ENCODE measurements around the gene DDX3X.
"Not testable (repeated sequence)": the region's sequence is repeated elsewhere in the genome, so short reads cannot be mapped to it uniquely, and the experiment has no call there.

Gene DDX3X

DNA sequence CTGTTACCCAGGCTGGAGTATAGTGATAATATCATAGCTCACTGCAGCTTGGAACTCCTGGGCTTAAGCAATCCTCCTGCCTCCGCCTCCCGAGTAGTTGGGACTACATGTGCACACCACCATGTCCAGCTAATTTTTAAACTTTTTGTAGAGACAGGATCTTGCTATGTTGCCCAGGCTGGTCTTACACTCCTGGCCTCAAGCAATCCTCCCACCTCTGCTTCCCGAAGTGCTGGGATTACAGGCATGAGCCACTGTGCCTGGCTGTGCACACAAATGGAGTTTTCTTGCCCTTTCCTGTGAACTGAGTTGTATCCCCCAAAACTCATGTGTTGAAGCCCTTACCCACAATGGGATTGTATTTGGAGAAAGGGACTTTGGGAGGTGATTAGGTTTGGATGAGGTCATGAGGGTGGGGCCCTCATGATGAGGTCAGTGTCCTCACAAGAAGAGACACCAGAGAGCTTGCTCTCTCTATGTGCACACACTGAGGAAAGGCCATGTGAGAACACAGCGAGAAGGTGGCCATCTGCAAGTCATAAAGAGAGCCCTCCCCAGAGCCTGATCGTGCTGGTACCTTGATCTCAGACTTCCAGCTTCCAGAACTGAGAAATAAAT lies 40.1 kb downstream of the DDX3X start:
- DNase-seq (ENCODE audit: low spot score) = no peak

DNA sequence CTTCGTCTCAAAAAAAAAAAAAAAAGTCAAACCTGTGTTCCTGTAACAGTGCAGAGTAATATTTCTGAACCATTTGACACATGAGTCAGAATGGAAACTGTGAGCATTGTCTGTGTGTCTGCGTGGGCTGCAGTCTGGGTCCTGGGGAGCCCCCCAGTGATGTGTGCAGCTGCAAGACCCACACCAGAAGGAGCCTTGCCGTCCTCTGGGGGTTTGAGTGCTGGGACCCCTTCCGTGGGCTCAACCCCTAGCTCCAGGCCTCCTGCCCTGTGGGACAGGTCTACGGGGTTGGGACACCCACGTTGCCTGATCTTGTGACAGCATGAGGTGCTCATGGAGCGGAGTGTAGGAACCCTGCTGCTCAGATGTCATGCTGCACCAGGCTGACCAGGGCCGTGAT lies 43.7 kb downstream of the DDX3X start:
- DNase-seq (ENCODE audit: low spot score) = no peak

DNA sequence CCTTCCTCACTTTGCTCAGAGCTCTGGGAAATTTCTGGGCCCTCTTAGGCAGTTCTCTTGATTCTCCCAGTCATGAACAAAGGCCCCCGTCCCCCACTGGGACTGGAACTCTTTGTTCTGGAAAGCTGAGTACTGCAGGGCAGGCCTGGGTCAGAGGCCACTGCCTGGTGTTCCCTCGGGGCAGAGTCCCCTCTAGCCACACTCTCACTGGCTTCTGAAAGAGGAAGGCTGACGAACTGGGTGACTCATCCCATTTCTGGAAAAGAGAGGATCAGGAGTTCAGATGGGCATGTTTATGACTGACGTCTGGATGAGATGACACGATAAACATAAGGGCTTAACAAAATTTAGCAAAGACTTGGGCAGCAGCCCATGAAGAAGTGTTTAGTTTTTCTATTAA lies 47.7 kb downstream of the DDX3X start:
- peak; percentile 59 for DNase-seq (ENCODE audit: low spot score)

DNA sequence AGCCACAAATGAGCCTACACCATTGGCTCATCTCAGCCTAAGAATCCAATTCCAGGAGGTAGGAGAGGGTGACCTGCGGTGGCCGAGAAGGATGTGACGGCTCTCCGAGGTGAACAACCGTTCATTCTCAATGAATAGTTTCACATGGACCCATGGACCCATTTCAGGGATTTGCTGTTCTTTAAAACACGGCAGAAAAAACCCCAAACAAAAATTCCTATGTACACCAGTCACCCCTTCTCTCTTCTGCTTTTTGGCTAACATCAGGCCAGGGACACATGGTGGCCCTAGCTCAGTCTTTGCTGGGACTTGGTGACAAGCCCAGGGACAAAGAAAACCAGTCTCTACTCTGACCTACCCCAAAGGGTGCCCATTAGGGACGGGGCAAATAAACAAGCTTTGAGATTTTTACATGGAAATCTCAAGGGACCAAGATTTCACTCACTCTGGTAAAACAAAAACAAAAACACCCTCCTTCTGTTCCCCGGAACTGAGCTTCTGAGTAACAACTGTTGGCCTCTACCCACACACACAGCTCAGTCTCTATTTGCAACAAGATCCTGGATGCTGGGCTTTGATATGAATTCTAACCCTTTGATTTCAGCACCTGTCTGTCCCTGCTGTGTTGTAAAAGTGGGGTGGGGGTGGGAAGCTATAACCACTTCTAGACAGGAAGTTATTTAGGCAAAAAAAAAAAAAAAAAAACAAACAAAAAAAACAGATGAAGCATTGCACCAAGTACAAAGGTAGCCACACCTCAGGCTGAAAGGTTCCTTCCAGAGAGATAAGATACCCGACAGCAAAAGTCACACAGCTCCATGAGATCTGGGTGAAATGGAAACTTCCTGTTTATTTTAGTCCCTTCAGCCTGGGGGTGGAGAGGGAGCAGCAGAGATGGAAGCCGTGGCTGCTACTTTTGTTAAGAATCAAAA lies 49.0 kb downstream of the DDX3X start:
- no peak for DNase-seq (ENCODE audit: low spot score)

DNA sequence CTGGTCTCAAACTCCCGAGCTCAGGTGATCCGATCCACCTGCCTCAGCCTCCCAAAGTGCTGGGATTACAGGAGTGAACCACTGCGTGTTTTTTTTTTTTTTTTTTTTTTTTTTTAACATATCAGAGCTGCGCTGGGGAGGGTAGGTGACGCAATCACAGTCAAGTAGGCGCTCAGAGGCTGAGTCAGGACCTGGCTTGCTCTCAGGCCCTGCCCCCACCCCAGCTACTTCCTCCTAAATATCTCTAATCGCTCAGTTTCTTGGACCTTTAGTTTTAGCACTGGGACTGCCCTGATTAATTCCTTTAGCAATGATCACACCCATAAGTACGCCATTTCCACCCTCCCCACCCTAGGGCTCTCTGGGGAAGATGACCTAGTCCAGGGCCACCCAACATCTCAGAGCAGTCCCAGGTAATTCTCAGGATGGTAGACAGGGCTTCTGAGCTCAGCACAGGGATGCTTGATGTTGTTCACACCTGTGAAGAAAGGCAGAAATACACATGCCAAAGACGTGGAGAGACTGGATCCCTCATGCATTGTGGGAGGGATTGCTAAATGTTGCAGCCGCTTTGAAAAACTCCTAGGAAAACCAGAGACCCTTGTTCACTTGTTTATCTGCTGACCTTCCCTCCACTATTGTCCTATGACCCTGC lies 50.2 kb downstream of the DDX3X start:
- no peak for DNase-seq (ENCODE audit: low spot score)

- DNase-seq (ENCODE audit: low spot score) = no peak
Observed at GRCh38 chrX:41386222-41386990, 52.4 kb downstream of the DDX3X start.

- no peak for DNase-seq (ENCODE audit: low spot score)
Observed at GRCh38 chrX:41388543-41388942, 54.6 kb downstream of the DDX3X start.

- DNase-seq (ENCODE audit: low spot score) = no peak
Observed at GRCh38 chrX:41389311-41389888, 55.4 kb downstream of the DDX3X start.

GRCh38 chrX:41390576-41390975 lies 56.6 kb downstream of the DDX3X start:
- DNase-seq (ENCODE audit: low spot score) = not testable (repeated sequence)

DNA sequence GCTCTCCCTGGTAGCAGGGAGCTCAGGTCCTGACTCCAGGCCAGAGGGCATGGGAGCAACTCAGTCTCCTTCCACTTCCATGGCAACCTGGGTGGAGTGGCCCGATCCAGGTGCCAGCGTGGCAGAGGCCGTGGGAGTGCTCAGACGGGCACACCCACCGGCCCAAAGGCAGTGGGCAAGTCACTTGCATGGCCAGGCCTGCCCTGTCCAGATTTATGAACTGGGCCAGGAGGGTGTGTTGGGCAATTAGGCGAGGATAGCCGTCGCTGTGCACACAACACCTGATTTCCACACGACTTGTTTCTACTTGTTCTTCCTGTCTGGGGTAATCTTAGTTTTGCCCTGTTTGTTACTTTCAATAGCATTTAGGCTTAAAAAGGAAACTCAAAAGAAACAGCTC lies 57.6 kb downstream of the DDX3X start:
- no peak for DNase-seq (ENCODE audit: low spot score)

DNA sequence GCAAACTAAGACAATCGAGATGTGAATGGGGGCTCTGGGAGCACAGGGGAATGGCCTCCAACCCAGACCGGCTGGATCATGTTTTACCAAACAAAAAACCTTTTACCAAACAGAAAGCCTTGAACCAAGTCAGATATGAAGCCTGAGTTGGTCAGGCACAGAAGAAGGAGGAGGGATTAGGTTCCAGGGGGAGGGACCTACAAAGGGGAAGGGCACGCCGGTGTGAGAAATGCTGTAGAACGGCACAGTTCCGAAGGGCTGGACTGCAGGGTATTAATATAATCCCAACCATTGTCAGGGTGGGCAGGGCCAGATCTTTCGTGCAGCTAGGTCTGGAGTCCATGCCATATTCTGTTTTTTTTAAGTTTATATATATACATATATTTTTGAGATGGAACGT lies 60.3 kb downstream of the DDX3X start:
- DNase-seq (ENCODE audit: low spot score) = no peak

DNA sequence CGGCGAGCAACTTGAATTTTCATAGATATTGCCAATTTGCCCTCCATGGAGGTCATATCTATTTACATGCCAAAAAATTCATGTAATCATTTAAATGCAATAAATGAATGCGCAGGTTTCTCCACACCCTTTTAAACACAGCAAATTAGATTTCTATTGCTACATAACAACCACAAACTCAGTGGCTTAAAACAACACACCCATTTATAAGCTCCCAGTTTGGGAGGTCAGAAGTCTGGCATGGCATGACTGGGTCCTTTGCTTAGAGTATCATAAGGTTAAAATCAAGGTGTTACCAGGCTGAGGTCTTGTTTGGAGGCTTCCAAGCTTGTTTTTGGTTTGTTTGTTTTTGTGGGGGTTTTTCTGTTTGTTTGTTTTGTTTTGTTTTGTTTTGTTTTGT lies 63.3 kb downstream of the DDX3X start:
- no peak for DNase-seq (ENCODE audit: low spot score)

DNA sequence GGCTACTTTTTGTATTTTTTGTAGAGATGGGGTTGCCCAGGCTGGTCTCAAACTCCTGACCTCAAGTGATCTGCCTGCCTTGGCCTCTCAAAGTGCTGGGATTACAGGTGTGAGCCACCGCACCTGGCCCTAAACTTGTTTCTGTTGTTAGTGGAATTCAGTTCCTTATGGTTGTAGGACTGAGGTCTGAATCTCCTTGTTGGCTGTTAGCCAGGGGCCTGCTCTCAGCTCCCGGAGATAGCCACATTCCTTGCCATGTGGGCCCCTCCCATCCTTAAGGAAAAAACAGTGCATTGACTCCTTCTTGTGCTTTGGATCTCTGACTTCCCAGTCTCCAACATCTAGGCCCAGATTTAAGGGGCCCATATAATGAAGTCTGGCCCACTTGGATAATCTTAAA lies 63.8 kb downstream of the DDX3X start:
- no peak for DNase-seq (ENCODE audit: low spot score)

GRCh38 chrX:41402556-41402955 lies 68.6 kb downstream of the DDX3X start:
- not testable (repeated sequence) for DNase-seq (ENCODE audit: low spot score)

GRCh38 chrX:41405551-41405950 lies 71.6 kb downstream of the DDX3X start:
- DNase-seq (ENCODE audit: low spot score) = no peak

GRCh38 chrX:41406201-41406600 lies 72.2 kb downstream of the DDX3X start:
- DNase-seq (ENCODE audit: low spot score) = no peak

DNA sequence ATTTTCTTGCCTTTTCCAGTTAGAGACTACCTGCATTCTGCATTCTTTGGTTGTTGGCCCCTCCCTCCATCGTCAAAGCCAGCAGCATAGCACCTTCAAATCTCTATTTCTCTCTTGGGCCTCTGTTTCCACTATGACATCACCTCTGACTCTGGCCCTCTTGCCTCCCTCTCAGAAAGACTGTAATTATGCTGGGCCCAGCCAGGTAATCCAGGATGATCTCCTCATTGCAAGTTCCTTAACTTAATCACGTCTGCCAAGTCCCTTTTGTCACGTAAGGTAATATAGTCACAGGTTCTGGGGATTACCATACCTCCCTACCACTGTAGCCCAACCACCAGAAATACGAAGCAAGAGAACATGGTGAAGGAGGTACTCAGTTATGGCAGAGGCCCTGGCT lies 73.9 kb downstream of the DDX3X start:
- no peak for DNase-seq (ENCODE audit: low spot score)

- no peak for DNase-seq (ENCODE audit: low spot score)
Observed at GRCh38 chrX:41408576-41408975, 74.6 kb downstream of the DDX3X start.

DNA sequence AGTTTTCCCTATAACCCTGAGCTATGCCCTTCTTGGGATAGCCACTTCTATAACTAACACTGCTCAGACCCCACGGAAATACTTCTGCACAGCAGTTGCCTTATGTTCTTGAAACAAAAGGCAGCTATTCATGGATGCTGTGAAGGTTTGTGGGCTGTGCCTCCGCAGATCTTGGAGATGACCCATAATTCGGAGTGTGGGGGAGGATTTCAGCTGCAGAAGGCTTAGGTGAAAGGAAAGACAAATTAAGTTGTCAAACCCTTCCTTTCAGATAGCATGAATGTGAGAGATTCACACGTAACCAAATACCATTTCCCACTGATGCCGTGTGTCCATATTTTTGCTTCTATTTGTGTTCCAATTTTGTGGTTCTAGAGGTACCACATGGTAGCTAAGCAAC lies 75.0 kb downstream of the DDX3X start:
- DNase-seq (ENCODE audit: low spot score) = peak; percentile 38

GRCh38 chrX:41411222-41411621 lies 77.3 kb downstream of the DDX3X start:
- DNase-seq (ENCODE audit: low spot score) = not testable (repeated sequence)

GRCh38 chrX:41412261-41413081 lies 78.5 kb downstream of the DDX3X start:
- no peak for DNase-seq (ENCODE audit: low spot score)
